Endothelial cell of umbilical vein (primary cell): ENCODE measurements around the gene SEZ6L. TPM values are rescaled to one million over a fixed set of nuclear protein-coding genes. Genes with fewer than 3 reads are reported as not detected.

Experiments used
- BruUV-seq: library from RNA; stranded (reverse); fragments of 400-500 nt; replicated peaks from 2 replicates; lab custom pipeline; 2021; lab: Mats Ljungman, UMichigan
- CTCF ChIA-PET: fragments of 300-600, 350-600 bp; sonication (Branson Sonifier 250); formaldehyde crosslinking; loops from one replicate; lab custom pipeline; 2021; ENCODE audit warnings: antibody characterized with exemption, inconsistent platforms; lab: Charles Lee
- POLR2A ChIA-PET: fragments of 300-600, 350-600 bp; sonication (Branson Sonifier 250); formaldehyde crosslinking; loops from one replicate; lab custom pipeline; 2021; ENCODE audit warnings: antibody characterized with exemption, inconsistent platforms; lab: Charles Lee
- DNase-seq: peaks from one replicate; pipeline ENCODE4 v3.0.0-alpha.2; 2011; ENCODE audit warnings: low read depth, low spot score
- FAIRE-seq: peaks from 2 replicates; lab custom pipeline; 2011; peaks lifted over from hg19 to GRCh38; lab: Jason Lieb, UNC
- H2AFZ ChIP-seq: 2 replicates; pipeline ENCODE4 v1.6.0; 2012; ENCODE audit warnings: low read depth, low read length, control low read depth, inconsistent platforms
- H3K27ac ChIP-seq: 2 replicates; pipeline ENCODE4 v1.5.1; 2011; ENCODE audit warnings: low read depth, mild to moderate bottlenecking, control low read depth, low read length, moderate library complexity; ENCODE audit not compliant: insufficient read depth
- H3K27me3 ChIP-seq, 2 experiments: 2 replicates each; pipeline versions ENCODE4 v1.6.0 to v1.6.1; 2011; ENCODE audit warnings: low read length in 2 of 2, mixed read lengths in 1 of 2; ENCODE audit not compliant: control insufficient read depth in 2 of 2, insufficient read depth in 2 of 2
- H3K36me3 ChIP-seq, 2 experiments: 2 replicates in 1 of 2; 3 replicates in 1 of 2; pipeline ENCODE4 v1.5.1; 2011; ENCODE audit warnings: low read length in 2 of 2, mild to moderate bottlenecking in 1 of 2, moderate library complexity in 1 of 2; ENCODE audit not compliant: control insufficient read depth in 2 of 2, insufficient read depth in 2 of 2; ENCODE audit errors: extremely low read depth in 1 of 2
- H3K4me1 ChIP-seq: 3 replicates; pipeline ENCODE4 v1.5.1; 2011; ENCODE audit warnings: mild to moderate bottlenecking, low read length; ENCODE audit not compliant: control insufficient read depth, insufficient read depth; ENCODE audit errors: extremely low read depth
- H3K4me2 ChIP-seq: 2 replicates; pipeline ENCODE4 v1.6.1; 2011; ENCODE audit warnings: low read length, control low read depth, mixed read lengths; ENCODE audit not compliant: insufficient read depth
- H3K4me3 ChIP-seq, 3 experiments: fragments of 200-600 bp in 1 of 3; sonication (generic), shearing (Covaris generic) in 1 of 3; replicated peaks in 1 of 3; 2 replicates each; pipeline ENCODE4 v1.5.1; 2011 to 2016; ENCODE audit warnings: control low read depth in 3 of 3, low read length in 3 of 3, mild to moderate bottlenecking in 2 of 3, inconsistent platforms in 1 of 3, low read depth in 1 of 3, moderate library complexity in 1 of 3; ENCODE audit not compliant: insufficient read depth in 1 of 3
- H3K79me2 ChIP-seq: 2 replicates; pipeline ENCODE4 v1.6.0; 2012; ENCODE audit warnings: low read length, inconsistent platforms; ENCODE audit not compliant: control insufficient read depth, insufficient read depth
- H3K9ac ChIP-seq: replicated peaks from 2 replicates; pipeline ENCODE3; 2011; ENCODE audit warnings: low read length, control low read depth; ENCODE audit not compliant: insufficient read depth; ENCODE audit errors: extremely low read depth
- H3K9me1 ChIP-seq: replicated peaks from 3 replicates; pipeline ENCODE4 v1.6.0; 2011; ENCODE audit warnings: mild to moderate bottlenecking, low read length; ENCODE audit not compliant: control insufficient read depth, insufficient read depth; ENCODE audit errors: extremely low read depth
- H3K9me3 ChIP-seq: replicated peaks from 2 replicates; pipeline ENCODE4 v1.5.1; 2012; ENCODE audit warnings: low read length, inconsistent platforms; ENCODE audit not compliant: control insufficient read depth, insufficient read depth
- H4K20me1 ChIP-seq: replicated peaks from 2 replicates; pipeline ENCODE3; 2011; ENCODE audit warnings: mild to moderate bottlenecking, low read length; ENCODE audit not compliant: control insufficient read depth, insufficient read depth; ENCODE audit errors: extremely low read depth
- CTCF ChIP-seq, 2 donors: IDR thresholded peaks; 1 replicate in 1 of 2; 2 replicates in 1 of 2; pipeline ENCODE4 v1.5.1; 2011; ENCODE audit warnings: low read length in 2 of 2, mild to moderate bottlenecking in 2 of 2, moderate library complexity in 2 of 2, control low read depth in 1 of 2, inconsistent platforms in 1 of 2, low read depth in 1 of 2; ENCODE audit not compliant: insufficient read depth in 1 of 2; ENCODE audit errors: extremely low read depth in 1 of 2
- EZH2 ChIP-seq: IDR thresholded peaks from 2 replicates; pipeline ENCODE4 v1.6.1; 2012; ENCODE audit warnings: borderline replicate concordance, low read depth, mild to moderate bottlenecking, moderate library complexity, low read length, inconsistent platforms; ENCODE audit not compliant: severe bottlenecking
- FOS ChIP-seq: IDR thresholded peaks from 2 replicates; pipeline ENCODE4 v1.6.1; 2011; ENCODE audit warnings: mild to moderate bottlenecking, low read length, moderate library complexity, borderline replicate concordance; ENCODE audit not compliant: insufficient read depth
- GATA2 ChIP-seq: IDR thresholded peaks from 2 replicates; pipeline ENCODE4 v1.7.0; 2011; ENCODE audit warnings: low read depth, mild to moderate bottlenecking, moderate library complexity, mixed read lengths, low read length; ENCODE audit not compliant: insufficient read length, insufficient read depth
- JUN ChIP-seq: IDR thresholded peaks from 2 replicates; pipeline ENCODE4 v1.6.1; 2011; ENCODE audit warnings: borderline replicate concordance, low read depth; ENCODE audit not compliant: insufficient read length, insufficient read depth
- MAX ChIP-seq: IDR thresholded peaks from 2 replicates; pipeline ENCODE4 v1.6.1; 2011; ENCODE audit not compliant: insufficient read depth, insufficient read length
- MYC ChIP-seq: IDR thresholded peaks from one replicate; pipeline ENCODE4 v1.6.1; 2011; ENCODE audit warnings: mild to moderate bottlenecking, low read depth, low read length
- POLR2A ChIP-seq: IDR thresholded peaks from 2 replicates; pipeline ENCODE4 v1.6.1; 2012; ENCODE audit warnings: low read depth, mild to moderate bottlenecking, control low read depth, low read length
- POLR2AphosphoS5 ChIP-seq: IDR thresholded peaks from 2 replicates; pipeline ENCODE4 v1.6.1; 2012; ENCODE audit warnings: low read depth, mild to moderate bottlenecking, control low read depth, low read length, moderate library complexity; ENCODE audit not compliant: insufficient read depth
- dilution Hi-C: fragments of 300-500 bp; cut with MboI; formaldehyde crosslinking; loops from one replicate; pipeline ENCODE4 v1.15.0; 2019; ENCODE audit warnings: low sequenced_read_pairs; ENCODE audit not compliant: extremely low pct_ligation_motif_present
- intact Hi-C: fragments of 100-400 bp; cut with micrococcal nuclease; formaldehyde crosslinking; loops from one replicate; pipeline ENCODE4 v1.10.0; 2022
- polyA plus RNA-seq, 4 experiments: library from polyadenylated mRNA; depleted of rRNA in 3 of 4; stranded (reverse) in 3 of 4; unstranded in 1 of 4; fragments of >200 nt; gene quantifications; 2 replicates each; pipeline versions ENCODE4 v1.2.1 to v1.2.3, GENCODE V29; 2011 to 2012; ENCODE audit warnings: missing spikeins in 1 of 4
- total RNA-seq: library from RNA; stranded (reverse); gene quantifications from 2 replicates; pipeline ENCODE4 v1.2.3, GENCODE V29; 2021

The SEZ6L gene
- total and polyA plus RNA-seq, 2 donors (not counting 3 experiments of a cell fraction or from before 2014, with no cell fraction given): not detected

GRCh38 chr22:26295563-26296126, 126.4 kb downstream of the SEZ6L start:
- no peak for DNase-seq
- Histone ChIP-seq H3K4me3 (no peak overlapping the region), H3K9me1 (no peaks in the 10 kb centered on the region), H3K4me2 (no peak overlapping the region), H3K27ac (no peak overlapping the region), H3K9me3 (no peaks in the 10 kb centered on the region), H3K27me3 (no peaks in the 10 kb centered on the region), H3K4me1 (no peaks in the 10 kb centered on the region), H4K20me1 (no peaks in the 10 kb centered on the region), H2AFZ (no peak overlapping the region), H3K36me3 (no peaks in the 10 kb centered on the region), H3K79me2 (no peaks in the 10 kb centered on the region), H3K9ac (no peak overlapping the region)
- CTCF ChIA-PET: no interaction called here
- no peak for FAIRE-seq
- dilution Hi-C loops (no loop called here), intact Hi-C loops (no loop called here)
- TF ChIP-seq EZH2: no peak
- TF ChIP-seq POLR2AphosphoS5: no peak
- TF ChIP-seq POLR2A: no peak
- TF ChIP-seq FOS: no peak
- TF ChIP-seq MYC: no peak
- TF ChIP-seq JUN: no peak
- TF ChIP-seq CTCF (IDR thresholded peaks at IDR 0.05; ENCODE audit: extremely low read depth in 1 of 2, insufficient read depth in 1 of 2, low read depth in 1 of 2, low read length in 2 of 2): no peak
- TF ChIP-seq GATA2: no peak
- no peak for TF ChIP-seq MAX
- POLR2A ChIA-PET: no interaction called here
- no TSS peak for BruUV-seq
